HG03575 (cell line): ENCODE data around the gene SHB.
A peak's percentile ranks its signal among the peaks of the same experiment; 100 is the strongest.
"Not testable (repeated sequence)": the region's sequence is repeated elsewhere in the genome, so short reads cannot be mapped to it uniquely, and the experiment has no call there.

Experiments used
- ATAC-seq: cut with Tn5 transposase; IDR thresholded peaks from one replicate; pipeline ENCODE4 v1.9.1; 2021; ENCODE audit not compliant: unreplicated experiment, insufficient number of reproducible peaks, low FRiP score; ENCODE audit errors: extremely low read depth

SHB gene

GRCh38 chr9:37904445-37905130 lies 164.4 kb downstream of the SHB start:
- no peak for ATAC-seq

- peak; percentile 67 for ATAC-seq
Measured at GRCh38 chr9:37903647-37904444, 165.2 kb downstream of the SHB start, which contains the start of gene SLC25A51. SLC25A51 (minus strand) TSS chr9:37904127; CDS start chr9:37888550, 15,577 bp downstream.

DNA sequence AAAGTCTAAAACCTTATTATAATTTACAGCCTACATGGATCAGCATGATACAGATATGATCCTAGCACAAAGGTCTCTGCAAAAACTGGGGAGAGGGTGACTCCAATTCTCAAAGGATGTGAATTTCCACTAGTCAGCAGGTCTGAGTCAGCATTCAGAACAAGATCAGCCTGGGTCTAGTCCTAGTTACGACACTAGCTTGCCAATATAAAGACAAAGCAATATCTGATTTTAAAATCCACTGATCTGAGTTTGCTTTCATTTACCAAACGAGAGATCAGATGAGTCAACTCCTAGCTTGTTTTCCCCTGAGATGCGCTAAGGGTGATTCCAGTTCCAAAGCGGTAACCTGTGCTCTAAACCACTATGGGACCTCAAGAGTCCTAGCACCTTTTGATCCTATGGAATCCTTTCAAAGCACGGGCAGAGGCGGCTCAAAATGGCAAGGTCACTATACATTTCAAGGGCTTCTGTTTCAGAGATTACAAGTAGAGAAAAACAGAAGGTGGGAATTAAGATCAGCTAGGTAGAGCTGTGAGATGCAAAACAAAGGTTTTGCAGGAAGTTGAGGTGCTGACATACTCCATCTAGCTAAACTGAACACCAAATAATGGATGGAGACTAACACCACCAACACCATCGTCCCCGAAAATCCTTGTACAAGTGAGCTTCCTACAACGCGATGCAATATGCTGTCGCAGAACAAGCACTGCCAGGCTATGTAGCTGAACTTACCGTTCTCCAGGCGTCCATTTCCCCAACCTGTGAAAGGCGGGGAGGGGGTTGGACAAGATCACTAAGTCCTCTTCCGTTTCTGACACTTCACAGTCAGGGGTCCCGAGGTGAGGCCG lies 166.0 kb downstream of the SHB start:
- ATAC-seq, result no peak

- ATAC-seq, result no peak
Measured at GRCh38 chr9:37902131-37902530, 166.9 kb downstream of the SHB start.

DNA sequence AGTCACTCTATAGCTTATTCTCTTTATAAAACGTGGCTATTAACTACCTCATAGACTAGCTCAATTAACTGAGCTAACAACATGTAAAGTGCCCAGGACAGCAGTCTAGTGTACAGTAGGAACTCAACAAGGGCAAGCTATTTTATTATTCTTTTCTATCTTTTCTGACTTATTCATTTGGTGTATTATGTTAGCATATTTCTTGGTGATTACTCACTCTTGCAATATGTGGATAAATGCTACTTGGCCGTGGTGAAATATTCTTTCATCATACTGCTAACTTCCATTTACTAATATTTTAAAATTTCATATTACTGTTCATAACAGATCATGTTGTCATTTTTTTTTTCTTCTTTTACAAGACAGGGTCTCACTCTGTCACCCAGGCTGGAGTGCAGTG lies 170.0 kb downstream of the SHB start:
- no peak for ATAC-seq

- ATAC-seq, result no peak
Measured at GRCh38 chr9:37897665-37898064, 171.4 kb downstream of the SHB start.

DNA sequence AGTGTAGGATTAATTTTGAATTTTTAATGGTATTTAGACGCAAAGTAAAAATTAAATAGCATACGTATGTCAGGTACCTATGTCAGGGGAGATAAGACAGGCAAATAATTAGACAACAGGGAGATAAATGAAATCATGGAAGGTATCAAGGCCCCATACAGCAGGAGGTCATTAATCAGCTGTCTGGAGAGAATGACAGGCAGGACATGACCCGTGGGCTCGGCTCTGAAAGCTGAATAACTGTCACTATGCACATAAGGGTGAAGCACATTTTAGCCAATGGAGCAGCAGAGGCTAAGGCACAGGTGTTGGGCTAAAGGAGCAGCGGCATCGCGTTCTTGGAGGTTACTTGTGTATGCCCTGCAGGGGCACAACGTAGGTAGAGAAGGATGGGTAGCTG lies 177.0 kb downstream of the SHB start:
- ATAC-seq, result no peak

- ATAC-seq, result not testable (repeated sequence)
Measured at GRCh38 chr9:37891042-37891441, 178.0 kb downstream of the SHB start.

DNA sequence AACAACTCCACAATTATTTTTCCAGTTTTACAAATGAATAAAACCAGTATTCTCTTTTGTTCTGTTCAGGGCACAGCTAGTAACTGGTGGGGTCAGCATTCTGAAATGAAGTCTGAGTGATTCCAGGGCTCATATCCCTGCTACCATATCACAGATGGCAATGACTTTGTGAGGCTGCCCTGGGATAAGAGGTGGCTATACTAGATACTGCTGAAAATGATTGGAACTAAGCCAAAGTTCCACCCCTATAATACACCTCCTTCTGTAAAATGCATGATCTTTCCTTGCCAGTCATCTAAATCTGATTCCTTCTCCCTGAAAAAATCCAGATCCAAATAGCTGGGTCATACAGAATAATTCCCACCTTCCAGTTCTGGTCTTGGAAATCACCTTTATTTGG lies 179.5 kb downstream of the SHB start:
- no peak for ATAC-seq

DNA sequence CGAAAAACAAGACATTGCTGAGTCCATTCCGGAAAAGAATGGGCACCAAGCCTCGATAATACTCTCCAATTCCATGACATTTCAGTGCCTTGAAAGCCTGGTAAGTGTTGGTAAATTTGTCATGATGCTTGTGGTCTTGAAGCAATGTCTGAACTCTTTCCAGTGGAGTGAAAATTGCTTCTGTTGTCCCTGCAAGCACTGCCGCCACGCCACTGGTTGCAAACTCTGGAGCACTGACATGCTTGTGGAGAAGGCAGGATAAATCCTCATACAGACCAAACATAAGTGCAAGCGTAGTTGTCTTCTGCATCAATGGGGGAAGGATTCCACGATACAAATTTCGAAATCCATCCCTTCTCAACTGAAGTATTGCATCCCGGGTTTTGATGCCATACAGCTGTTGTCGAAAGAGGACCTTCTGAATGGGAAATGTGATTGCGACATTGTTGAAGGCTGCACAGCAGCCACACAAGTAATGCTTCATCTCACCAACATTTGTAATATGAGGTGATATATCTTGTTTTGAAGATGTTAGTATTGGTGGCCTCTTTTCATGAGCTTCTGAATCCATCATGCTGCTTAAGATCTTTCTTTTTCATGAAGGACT lies 180.9 kb downstream of the SHB start:
- ATAC-seq, result not testable (repeated sequence)

GRCh38 chr9:37880916-37881479 lies 188.0 kb downstream of the SHB start:
- ATAC-seq, result no peak

DNA sequence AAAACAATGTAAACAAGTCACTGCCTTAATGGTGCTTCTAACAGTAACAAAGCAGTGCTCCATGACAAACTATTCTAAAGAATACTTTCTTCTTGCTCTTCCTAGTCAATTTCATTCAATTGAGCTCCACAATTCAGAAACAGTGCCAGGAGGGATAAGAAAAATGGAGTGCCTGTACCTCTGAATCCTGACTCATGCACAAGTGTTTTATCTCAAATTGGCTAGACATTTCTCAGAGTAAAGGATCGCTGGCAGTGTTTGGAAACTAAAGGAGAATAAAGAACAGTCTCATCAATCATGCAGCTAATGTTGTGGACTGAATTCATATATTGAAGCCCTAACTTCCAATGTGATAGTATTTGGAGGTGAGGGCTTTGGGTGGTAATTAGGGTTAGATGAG lies 192.7 kb downstream of the SHB start:
- no peak for ATAC-seq

DNA sequence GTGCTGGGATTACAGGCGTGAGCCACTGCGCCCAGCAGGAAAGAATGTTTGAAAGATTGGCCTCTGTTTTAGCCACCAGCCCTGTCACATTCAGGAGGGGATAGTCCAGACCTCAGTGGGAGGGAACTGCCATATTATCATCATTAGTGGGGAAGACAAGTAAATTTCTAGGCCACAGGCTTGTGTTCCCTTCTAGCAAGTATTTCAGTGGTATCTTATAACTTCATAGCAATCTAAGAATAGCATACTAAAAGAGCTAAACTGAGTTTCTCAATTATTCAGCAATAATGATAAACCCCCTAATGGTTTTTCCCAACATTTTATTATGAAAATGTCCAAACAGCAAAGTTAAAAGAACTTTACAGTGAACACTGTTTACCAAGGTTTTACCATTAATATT lies 195.1 kb downstream of the SHB start:
- ATAC-seq, result no peak

- no peak for ATAC-seq
Measured at GRCh38 chr9:37870799-37871176, 198.2 kb downstream of the SHB start.

GRCh38 chr9:37870081-37870798 lies 198.8 kb downstream of the SHB start:
- ATAC-seq, result no peak
